ENCODE data around the gene BCAS3. TPM values are rescaled to one million over a fixed set of nuclear protein-coding genes. Genes with fewer than 3 reads are reported as not detected.

The BCAS3 gene
- total and polyA plus RNA-seq, 2 donors (not counting 1 experiment from before 2014, with no cell fraction given), result 13.9 to 73.4 TPM

- no peaks in the 10 kb centered on the region for H3K36me3 ChIP-seq (replicated peaks in 1 of 2; ENCODE audit: control extremely low read depth in 1 of 2, control insufficient read depth in 1 of 2, extremely low read depth in 1 of 2, insufficient read depth in 2 of 2, low read length in 1 of 2)
- H3K9ac ChIP-seq (ENCODE audit: low read length), result no peak overlapping the region
- no peaks in the 10 kb centered on the region for H3K79me2 ChIP-seq (ENCODE audit: control insufficient read depth, insufficient read depth, low read length)
- no peaks in the 10 kb centered on the region for H3K9me3 ChIP-seq (ENCODE audit: control extremely low read depth in 1 of 3, control insufficient read depth in 2 of 3, insufficient read depth in 1 of 3, low read length in 2 of 3)
- H2AFZ ChIP-seq (ENCODE audit: insufficient read depth, low read depth, low read length, poor library complexity, severe bottlenecking), result no peak overlapping the region
- DNase-seq, result no peak
- no peak for ATAC-seq (ENCODE audit: low read depth)
- H4K20me1 ChIP-seq (ENCODE audit: control insufficient read depth, insufficient read depth, low read length, poor library complexity, severe bottlenecking), result no peaks in the 10 kb centered on the region
- no peak overlapping the region for H3K27ac ChIP-seq (ENCODE audit: low read length in 2 of 2)
- no peaks in the 10 kb centered on the region for H3K27me3 Mint-ChIP-seq
- H3K4me3 ChIP-seq (ENCODE audit: control extremely low read depth in 1 of 5, extremely low read depth in 1 of 5, insufficient read depth in 1 of 5, low read depth in 2 of 5, low read length in 4 of 5), result no peak overlapping the region
- POLR2A ChIA-PET, result no interaction called here
- H3K4me1 Mint-ChIP-seq, result no peaks in the 10 kb centered on the region
- no peak overlapping the region for H3K4me3 Mint-ChIP-seq
- H3K27ac Mint-ChIP-seq, result no peak overlapping the region
- CTCF ChIA-PET, result no interaction called here
- no peak overlapping the region for H3K4me2 ChIP-seq (replicated peaks; ENCODE audit: low read depth, low read length, poor library complexity, severe bottlenecking)
- TF ChIP-seq EZH2 (IDR thresholded peaks at IDR 0.05; ENCODE audit: borderline replicate concordance, insufficient read depth, low read depth, low read length, poor library complexity, severe bottlenecking), result no peak
- no peak for TF ChIP-seq CTCF (IDR thresholded peaks at IDR 0.05)
- H3K4me1 ChIP-seq (ENCODE audit: control insufficient read depth in 2 of 2, insufficient read depth in 2 of 2, low read length in 2 of 2), result no peaks in the 10 kb centered on the region
- H3K9me3 Mint-ChIP-seq (ENCODE audit: insufficient read depth), result no peaks in the 10 kb centered on the region
- no peaks in the 10 kb centered on the region for H3K27me3 ChIP-seq (replicated peaks in 1 of 4; ENCODE audit: control extremely low read depth in 1 of 4, control insufficient read depth in 3 of 4, insufficient read depth in 4 of 4, low read length in 3 of 4)
- intact Hi-C loops (cut with micrococcal nuclease), result no loop called here
- 53% methylated on average over 3 of the region's 3 CpGs for WGBS (ENCODE audit: insufficient coverage)
Measured at GRCh38 chr17:61259360-61259759, 581.7 kb downstream of the BCAS3 start.

GRCh38 chr17:61260071-61260797 is 582.6 kb downstream of the BCAS3 start:
- no peaks in the 10 kb centered on the region for H3K27me3 Mint-ChIP-seq
- H3K27me3 ChIP-seq (replicated peaks in 1 of 4; ENCODE audit: control extremely low read depth in 1 of 4, control insufficient read depth in 3 of 4, insufficient read depth in 4 of 4, low read length in 3 of 4), result no peaks in the 10 kb centered on the region
- CTCF ChIA-PET, result no interaction called here

More at GRCh38 chr17:61260071-61260797, 582.6 kb downstream of the BCAS3 start:
- Mint-ChIP-seq H3K27ac (no peak overlapping the region), H3K9me3 (ENCODE audit: insufficient read depth) (no peaks in the 10 kb centered on the region), H3K4me1 (no peaks in the 10 kb centered on the region), H3K4me3 (no peak overlapping the region)
- no peak overlapping the region for H3K9ac ChIP-seq (ENCODE audit: low read length)
- H3K9me3 ChIP-seq (ENCODE audit: control extremely low read depth in 1 of 3, control insufficient read depth in 2 of 3, insufficient read depth in 1 of 3, low read length in 2 of 3), result no peaks in the 10 kb centered on the region
- no peak overlapping the region for H3K4me2 ChIP-seq (replicated peaks; ENCODE audit: low read depth, low read length, poor library complexity, severe bottlenecking)
- H3K27ac ChIP-seq (ENCODE audit: low read length in 2 of 2), result no peak overlapping the region
- H4K20me1 ChIP-seq (ENCODE audit: control insufficient read depth, insufficient read depth, low read length, poor library complexity, severe bottlenecking), result no peaks in the 10 kb centered on the region
- H3K79me2 ChIP-seq (ENCODE audit: control insufficient read depth, insufficient read depth, low read length), result no peaks in the 10 kb centered on the region
- no peak for DNase-seq
- H2AFZ ChIP-seq (ENCODE audit: insufficient read depth, low read depth, low read length, poor library complexity, severe bottlenecking), result no peak overlapping the region
- H3K4me1 ChIP-seq (ENCODE audit: control insufficient read depth in 2 of 2, insufficient read depth in 2 of 2, low read length in 2 of 2), result no peaks in the 10 kb centered on the region
- no peak for ATAC-seq (ENCODE audit: low read depth)
- POLR2A ChIA-PET, result no interaction called here
- 93% methylated on average over 3 of the region's 12 CpGs for WGBS (ENCODE audit: insufficient coverage)
- TF ChIP-seq EZH2 (IDR thresholded peaks at IDR 0.05; ENCODE audit: borderline replicate concordance, insufficient read depth, low read depth, low read length, poor library complexity, severe bottlenecking) (no peak), CTCF (IDR thresholded peaks at IDR 0.05) (no peak)
- H3K4me3 ChIP-seq (ENCODE audit: control extremely low read depth in 1 of 5, extremely low read depth in 1 of 5, insufficient read depth in 1 of 5, low read depth in 2 of 5, low read length in 4 of 5), result no peak overlapping the region
- H3K36me3 ChIP-seq (replicated peaks in 1 of 2; ENCODE audit: control extremely low read depth in 1 of 2, control insufficient read depth in 1 of 2, extremely low read depth in 1 of 2, insufficient read depth in 2 of 2, low read length in 1 of 2), result no peaks in the 10 kb centered on the region
- intact Hi-C loops (cut with micrococcal nuclease), result no loop called here
